HepG2 (cell line): Measurements from ENCODE around the gene DIP2C. TPM values are rescaled to one million over a fixed set of nuclear protein-coding genes. Genes with fewer than 3 reads are reported as not detected.
A peak's percentile ranks its signal among the peaks of the same experiment; 100 is the strongest.

ENCODE experiments used
- DPF2 ChIP-seq: sonication (generic); formaldehyde crosslinking; IDR thresholded peaks from 2 replicates; pipeline ENCODE4 v1.4.0; 2020; ENCODE audit warnings: mild to moderate bottlenecking, low read depth, missing genetic modification reagents, borderline replicate concordance
- FOXK2 ChIP-seq: fragments of 450-650 bp; IDR thresholded peaks from 2 replicates; pipeline ENCODE4 v1.6.1; 2016
- HHEX ChIP-seq: IDR thresholded peaks from 2 replicates; pipeline ENCODE4 v1.6.1; 2016; ENCODE audit warnings: control low read depth
- NCOA1 ChIP-seq: sonication (generic); formaldehyde crosslinking; IDR thresholded peaks from 2 replicates; pipeline ENCODE4 v1.9.0; 2021; ENCODE audit warnings: missing genetic modification reagents
- NR2F1 ChIP-seq, 2 experiments: fragments of 450-650 bp in 1 of 2; formaldehyde crosslinking in 1 of 2; IDR thresholded peaks; 2 replicates each; pipeline versions ENCODE4 v1.5.0 to v1.6.1; 2016 to 2020; ENCODE audit warnings: mild to moderate bottlenecking in 1 of 2, missing compliant biosample characterization in 1 of 2, missing genetic modification reagents in 1 of 2, moderate library complexity in 1 of 2
- SALL1 ChIP-seq: sonication (generic); formaldehyde crosslinking; IDR thresholded peaks from 2 replicates; pipeline ENCODE4 v1.8.0; 2022; ENCODE audit warnings: mild to moderate bottlenecking, missing genetic modification reagents
- SMAD3 ChIP-seq: sonication (generic); formaldehyde crosslinking; IDR thresholded peaks from 2 replicates; pipeline ENCODE4 v1.4.0; 2020; ENCODE audit warnings: missing genetic modification reagents
- SRSF4 ChIP-seq: fragments of 200-400 bp; formaldehyde crosslinking; IDR thresholded peaks from one replicate; pipeline ENCODE4 v1.6.1; 2018; ENCODE audit warnings: mild to moderate bottlenecking, low read depth, low read length, moderate library complexity; ENCODE audit not compliant: poor library complexity, severe bottlenecking
- TAF15 ChIP-seq: fragments of 200-400 bp; formaldehyde crosslinking; IDR thresholded peaks from one replicate; pipeline ENCODE4 v1.6.1; 2018; ENCODE audit warnings: mild to moderate bottlenecking, low read depth, low read length; ENCODE audit not compliant: poor library complexity, severe bottlenecking
- ZNF547 ChIP-seq: sonication (generic); formaldehyde crosslinking; IDR thresholded peaks from 2 replicates; pipeline ENCODE4 v1.5.1; 2020; ENCODE audit warnings: mild to moderate bottlenecking, missing genetic modification reagents
- ZNF644 ChIP-seq: IDR thresholded peaks from 2 replicates; pipeline ENCODE4 v1.6.1; 2016; ENCODE audit warnings: low read depth
- polyA plus RNA-seq, 8 experiments: library from polyadenylated mRNA; depleted of rRNA in 3 of 8; stranded (reverse) in 7 of 8; unstranded in 1 of 8; fragments of >200 nt; fragmentation: Illumina TruSeq in 4 of 8; extraction: Trizol in 4 of 8; gene quantifications; 2 replicates each; pipeline versions ENCODE4 v1.2.1 to v1.2.3, GENCODE V29; 2011 to 2016; ENCODE audit warnings: low read depth in 4 of 8, missing spikeins in 1 of 8, mixed read lengths in 1 of 8; ENCODE audit not compliant: insufficient read depth in 1 of 8
- total RNA-seq, 5 experiments: library from RNA; depleted of rRNA; stranded (reverse); fragments of >200 nt; fragmentation: Illumina TruSeq; extraction: Trizol; gene quantifications; 2 replicates each; pipeline ENCODE4 v1.2.3, GENCODE V29; 2016; ENCODE audit warnings: low read depth in 1 of 5
- TF ChIP-seq, protein P1 (sequence below): sonication (generic); formaldehyde crosslinking; conservative IDR thresholded peaks from 2 replicates; pipeline ENCODE4 v1.5.0; 2020; ENCODE audit warnings: missing genetic modification reagents
- TF ChIP-seq, protein P2 (sequence below): sonication (generic); formaldehyde crosslinking; IDR thresholded peaks from 2 replicates; pipeline ENCODE4 v1.4.0; 2020; ENCODE audit warnings: missing genetic modification reagents
- TF ChIP-seq, protein P3 (sequence below): sonication (generic); formaldehyde crosslinking; IDR thresholded peaks from 2 replicates; pipeline ENCODE4 v1.4.0; 2020; ENCODE audit warnings: low read depth, missing genetic modification reagents
- TF ChIP-seq, protein P4 (sequence below): sonication (generic); formaldehyde crosslinking; IDR thresholded peaks from 2 replicates; pipeline ENCODE4 v1.8.0; 2023; ENCODE audit warnings: mild to moderate bottlenecking, missing genetic modification reagents
- TF ChIP-seq, protein P5 (sequence below): sonication (generic); formaldehyde crosslinking; IDR thresholded peaks from 2 replicates; pipeline ENCODE4 v1.8.1; 2023; ENCODE audit warnings: mild to moderate bottlenecking, inconsistent platforms, moderate library complexity, missing genetic modification reagents, borderline replicate concordance
- TF ChIP-seq, protein P6 (sequence below): sonication (generic); formaldehyde crosslinking; IDR thresholded peaks from 2 replicates; pipeline ENCODE4 v1.4.0; 2020; ENCODE audit warnings: missing genetic modification reagents

The DIP2C gene
- total and polyA plus RNA-seq, 2 of the 13 experiments (the other 11 are each of a cell fraction or from before 2014, with no cell fraction given), result 2.2 to 2.7 TPM

DNA sequence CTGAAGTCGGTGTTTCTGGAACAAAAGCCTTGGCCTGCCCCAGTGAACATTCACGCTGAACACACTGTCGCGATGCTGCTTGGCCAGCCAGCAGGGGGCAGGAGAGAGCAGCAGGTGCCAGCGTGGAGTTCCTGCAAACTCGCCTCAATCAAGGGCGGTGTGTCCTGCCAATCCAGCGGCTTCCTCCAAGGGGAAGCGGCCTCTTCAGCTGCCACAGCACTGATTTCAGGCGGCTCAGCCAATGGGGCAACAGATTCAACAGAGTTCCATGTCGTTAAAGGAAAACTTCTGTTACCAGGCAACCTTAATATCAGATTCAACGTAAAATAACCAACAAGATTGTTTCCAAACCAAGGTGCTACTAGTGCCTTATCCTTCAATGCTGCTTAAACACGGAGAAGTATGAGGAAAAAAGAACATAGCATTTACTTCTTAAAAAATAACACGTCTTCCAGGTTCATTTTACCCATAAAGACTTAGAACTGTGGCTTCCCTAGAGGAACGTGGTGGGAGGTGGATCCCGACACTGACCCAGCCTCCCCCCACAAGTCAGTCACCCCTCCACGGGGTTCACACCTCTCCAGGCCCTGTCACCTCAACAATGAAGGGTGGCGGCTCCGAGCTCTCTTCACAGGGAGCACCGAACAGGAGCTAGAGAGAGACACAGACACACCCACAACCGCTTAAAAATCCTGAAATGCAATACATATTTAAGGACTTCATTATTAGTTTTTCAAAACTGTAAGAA is 178.2 kb downstream of the DIP2C start (continued):
- TF ChIP-seq, protein P1, sequence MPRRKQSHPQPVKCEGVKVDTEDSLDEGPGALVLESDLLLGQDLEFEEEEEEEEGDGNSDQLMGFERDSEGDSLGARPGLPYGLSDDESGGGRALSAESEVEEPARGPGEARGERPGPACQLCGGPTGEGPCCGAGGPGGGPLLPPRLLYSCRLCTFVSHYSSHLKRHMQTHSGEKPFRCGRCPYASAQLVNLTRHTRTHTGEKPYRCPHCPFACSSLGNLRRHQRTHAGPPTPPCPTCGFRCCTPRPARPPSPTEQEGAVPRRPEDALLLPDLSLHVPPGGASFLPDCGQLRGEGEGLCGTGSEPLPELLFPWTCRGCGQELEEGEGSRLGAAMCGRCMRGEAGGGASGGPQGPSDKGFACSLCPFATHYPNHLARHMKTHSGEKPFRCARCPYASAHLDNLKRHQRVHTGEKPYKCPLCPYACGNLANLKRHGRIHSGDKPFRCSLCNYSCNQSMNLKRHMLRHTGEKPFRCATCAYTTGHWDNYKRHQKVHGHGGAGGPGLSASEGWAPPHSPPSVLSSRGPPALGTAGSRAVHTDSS (CRISPR knock-in tag), result no peak
- TF ChIP-seq FOXK2 (no peak), SMAD3 (CRISPR knock-in tag) (no peak), NCOA1 (no peak), HHEX (CRISPR knock-in tag) (no peak), ZNF644 (CRISPR knock-in tag) (no peak), TAF15 (no peak), SALL1 (peak; percentile 64), DPF2 (CRISPR knock-in tag) (no peak), NR2F1 (CRISPR knock-in tag; IDR thresholded peaks at IDR 0.05) (no peak), SRSF4 (no peak), ZNF547 (CRISPR knock-in tag) (no peak)
- TF ChIP-seq, protein P2, sequence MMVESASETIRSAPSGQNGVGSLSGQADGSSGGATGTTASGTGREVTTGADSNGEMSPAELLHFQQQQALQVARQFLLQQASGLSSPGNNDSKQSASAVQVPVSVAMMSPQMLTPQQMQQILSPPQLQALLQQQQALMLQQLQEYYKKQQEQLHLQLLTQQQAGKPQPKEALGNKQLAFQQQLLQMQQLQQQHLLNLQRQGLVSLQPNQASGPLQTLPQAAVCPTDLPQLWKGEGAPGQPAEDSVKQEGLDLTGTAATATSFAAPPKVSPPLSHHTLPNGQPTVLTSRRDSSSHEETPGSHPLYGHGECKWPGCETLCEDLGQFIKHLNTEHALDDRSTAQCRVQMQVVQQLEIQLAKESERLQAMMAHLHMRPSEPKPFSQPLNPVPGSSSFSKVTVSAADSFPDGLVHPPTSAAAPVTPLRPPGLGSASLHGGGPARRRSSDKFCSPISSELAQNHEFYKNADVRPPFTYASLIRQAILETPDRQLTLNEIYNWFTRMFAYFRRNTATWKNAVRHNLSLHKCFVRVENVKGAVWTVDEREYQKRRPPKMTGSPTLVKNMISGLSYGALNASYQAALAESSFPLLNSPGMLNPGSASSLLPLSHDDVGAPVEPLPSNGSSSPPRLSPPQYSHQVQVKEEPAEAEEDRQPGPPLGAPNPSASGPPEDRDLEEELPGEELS, result 0 out of 2 replicates have a peak, but pooled peaks have one; percentile 12
- TF ChIP-seq, protein P3, sequence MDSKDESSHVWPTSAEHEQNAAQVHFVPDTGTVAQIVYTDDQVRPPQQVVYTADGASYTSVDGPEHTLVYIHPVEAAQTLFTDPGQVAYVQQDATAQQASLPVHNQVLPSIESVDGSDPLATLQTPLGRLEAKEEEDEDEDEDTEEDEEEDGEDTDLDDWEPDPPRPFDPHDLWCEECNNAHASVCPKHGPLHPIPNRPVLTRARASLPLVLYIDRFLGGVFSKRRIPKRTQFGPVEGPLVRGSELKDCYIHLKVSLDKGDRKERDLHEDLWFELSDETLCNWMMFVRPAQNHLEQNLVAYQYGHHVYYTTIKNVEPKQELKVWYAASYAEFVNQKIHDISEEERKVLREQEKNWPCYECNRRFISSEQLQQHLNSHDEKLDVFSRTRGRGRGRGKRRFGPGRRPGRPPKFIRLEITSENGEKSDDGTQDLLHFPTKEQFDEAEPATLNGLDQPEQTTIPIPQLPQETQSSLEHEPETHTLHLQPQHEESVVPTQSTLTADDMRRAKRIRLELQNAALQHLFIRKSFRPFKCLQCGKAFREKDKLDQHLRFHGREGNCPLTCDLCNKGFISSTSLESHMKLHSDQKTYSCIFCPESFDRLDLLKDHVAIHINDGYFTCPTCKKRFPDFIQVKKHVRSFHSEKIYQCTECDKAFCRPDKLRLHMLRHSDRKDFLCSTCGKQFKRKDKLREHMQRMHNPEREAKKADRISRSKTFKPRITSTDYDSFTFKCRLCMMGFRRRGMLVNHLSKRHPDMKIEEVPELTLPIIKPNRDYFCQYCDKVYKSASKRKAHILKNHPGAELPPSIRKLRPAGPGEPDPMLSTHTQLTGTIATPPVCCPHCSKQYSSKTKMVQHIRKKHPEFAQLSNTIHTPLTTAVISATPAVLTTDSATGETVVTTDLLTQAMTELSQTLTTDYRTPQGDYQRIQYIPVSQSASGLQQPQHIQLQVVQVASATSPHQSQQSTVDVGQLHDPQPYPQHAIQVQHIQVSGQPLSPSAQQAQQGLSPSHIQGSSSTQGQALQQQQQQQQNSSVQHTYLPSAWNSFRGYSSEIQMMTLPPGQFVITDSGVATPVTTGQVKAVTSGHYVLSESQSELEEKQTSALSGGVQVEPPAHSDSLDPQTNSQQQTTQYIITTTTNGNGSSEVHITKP (CRISPR knock-in tag), result no peak
- TF ChIP-seq, protein P4, sequence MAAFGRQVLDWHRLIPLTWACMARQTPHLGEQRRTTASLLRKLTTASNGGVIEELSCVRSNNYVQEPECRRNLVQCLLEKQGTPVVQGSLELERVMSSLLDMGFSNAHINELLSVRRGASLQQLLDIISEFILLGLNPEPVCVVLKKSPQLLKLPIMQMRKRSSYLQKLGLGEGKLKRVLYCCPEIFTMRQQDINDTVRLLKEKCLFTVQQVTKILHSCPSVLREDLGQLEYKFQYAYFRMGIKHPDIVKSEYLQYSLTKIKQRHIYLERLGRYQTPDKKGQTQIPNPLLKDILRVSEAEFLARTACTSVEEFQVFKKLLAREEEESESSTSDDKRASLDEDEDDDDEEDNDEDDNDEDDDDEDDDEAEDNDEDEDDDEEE (CRISPR knock-in tag), result no peak
- TF ChIP-seq, protein P5, sequence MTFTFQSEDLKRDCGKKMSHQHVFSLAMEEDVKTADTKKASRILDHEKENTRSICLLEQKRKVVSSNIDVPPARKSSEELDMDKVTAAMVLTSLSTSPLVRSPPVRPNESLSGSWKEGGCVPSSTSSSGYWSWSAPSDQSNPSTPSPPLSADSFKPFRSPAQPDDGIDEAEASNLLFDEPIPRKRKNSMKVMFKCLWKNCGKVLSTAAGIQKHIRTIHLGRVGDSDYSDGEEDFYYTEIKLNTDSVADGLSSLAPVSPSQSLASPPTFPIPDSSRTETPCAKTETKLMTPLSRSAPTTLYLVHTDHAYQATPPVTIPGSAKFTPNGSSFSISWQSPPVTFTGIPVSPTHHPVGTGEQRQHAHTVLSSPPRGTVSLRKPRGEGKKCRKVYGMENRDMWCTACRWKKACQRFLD (CRISPR knock-in tag), result no peak
- TF ChIP-seq, protein P6, sequence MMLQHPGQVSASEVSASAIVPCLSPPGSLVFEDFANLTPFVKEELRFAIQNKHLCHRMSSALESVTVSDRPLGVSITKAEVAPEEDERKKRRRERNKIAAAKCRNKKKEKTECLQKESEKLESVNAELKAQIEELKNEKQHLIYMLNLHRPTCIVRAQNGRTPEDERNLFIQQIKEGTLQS (CRISPR knock-in tag), result no peak
